NCI-H774 (cell line): ENCODE data around the gene KCNQ5.

Experiments
- DNase-seq: peaks from one replicate; lab custom pipeline; 2025; lab: John Stamatoyannopoulos, UW

The KCNQ5 gene

DNA sequence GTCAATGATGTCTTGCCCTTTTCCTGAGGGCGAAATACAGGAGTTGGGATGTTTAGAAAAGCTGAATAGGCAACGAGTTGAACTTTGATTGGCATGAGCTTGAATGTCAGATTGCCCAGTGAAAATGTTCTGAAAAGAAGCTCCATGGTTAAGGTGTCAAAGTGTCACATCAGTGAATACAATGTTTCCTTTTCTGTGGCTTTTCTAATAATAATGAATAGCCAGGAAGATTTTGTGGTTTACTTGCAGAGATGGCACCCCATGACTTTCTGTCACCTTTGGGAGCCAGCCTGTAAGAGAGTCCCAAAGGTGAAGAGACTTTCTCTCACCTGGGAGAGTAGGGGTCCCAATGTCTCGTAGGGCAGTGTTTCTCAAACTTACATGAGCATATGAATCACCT lies 119.2 kb downstream of the KCNQ5 start:
- no peak for DNase-seq

DNA sequence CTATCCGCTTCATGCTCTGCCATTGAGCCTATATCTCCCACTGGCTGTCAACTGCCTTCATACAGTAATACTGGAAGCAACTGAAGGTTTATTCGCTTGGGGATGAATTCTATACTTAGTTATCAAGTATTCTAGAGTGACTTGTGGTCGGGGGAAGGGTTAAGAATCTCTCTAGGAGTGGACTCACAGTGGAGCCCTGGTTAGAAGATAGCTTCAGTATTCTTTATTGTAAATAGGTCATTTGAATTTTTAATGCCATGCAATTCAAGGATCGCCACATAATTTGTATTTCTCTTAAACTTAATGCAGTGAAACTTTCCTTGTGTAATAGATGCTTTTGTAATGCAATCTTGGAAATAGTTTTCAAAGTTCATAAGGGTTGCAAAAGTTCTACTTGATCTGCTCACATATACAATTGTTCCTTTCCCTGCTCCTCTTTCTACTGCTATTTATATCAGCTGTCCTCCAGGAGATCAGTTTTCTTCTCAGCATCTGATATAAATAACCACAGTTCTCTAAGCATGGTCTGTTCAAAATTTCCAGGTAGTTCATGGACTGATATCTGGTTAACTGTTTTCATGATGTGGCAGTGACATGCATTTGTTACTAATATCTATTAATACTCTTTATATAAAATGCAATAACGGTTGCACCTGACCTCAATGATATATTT lies 120.3 kb downstream of the KCNQ5 start:
- DNase-seq = no peak

GRCh38 chr6:72746276-72746675 lies 124.4 kb downstream of the KCNQ5 start:
- DNase-seq = no peak

GRCh38 chr6:72748759-72749158 lies 126.9 kb downstream of the KCNQ5 start:
- no peak for DNase-seq

GRCh38 chr6:72755752-72756151 lies 133.9 kb downstream of the KCNQ5 start:
- no peak for DNase-seq

DNA sequence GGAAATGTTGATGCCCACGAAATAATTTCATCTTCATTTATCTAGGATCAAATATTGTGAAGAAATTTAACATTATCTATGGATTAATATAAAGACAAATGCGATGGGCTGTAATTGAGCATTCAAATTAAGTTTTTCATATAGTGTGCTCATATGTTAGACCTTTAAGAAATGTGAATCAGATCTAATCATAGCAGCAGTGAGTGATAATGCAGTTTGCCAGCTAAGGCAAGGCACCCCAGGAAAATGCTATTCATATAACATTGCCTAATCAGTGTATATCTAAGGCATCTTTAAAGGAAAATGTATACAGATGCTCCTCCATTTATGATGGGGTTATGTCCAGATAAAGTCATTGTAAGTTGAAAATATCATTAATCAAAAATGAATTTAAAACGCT lies 135.2 kb downstream of the KCNQ5 start:
- DNase-seq = no peak

DNA sequence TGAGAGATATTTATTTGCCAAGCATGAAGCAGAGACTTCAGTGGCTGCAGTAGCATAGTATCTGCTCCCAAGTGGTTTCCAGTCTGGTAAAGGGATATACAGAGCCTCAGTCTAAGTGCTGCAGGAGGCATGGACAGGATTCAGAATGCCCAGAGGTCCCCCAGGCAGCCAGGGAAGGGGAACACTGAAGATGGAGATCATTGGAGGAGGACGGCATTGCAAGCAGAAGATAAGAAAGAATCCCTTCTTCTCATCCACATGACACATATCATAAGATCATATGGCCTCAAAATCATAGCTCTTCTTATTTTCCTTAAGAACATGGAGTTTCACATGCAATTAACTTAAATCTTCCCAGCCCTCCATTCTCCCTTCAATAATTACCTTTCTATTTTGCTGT lies 136.1 kb downstream of the KCNQ5 start:
- no peak for DNase-seq

DNA sequence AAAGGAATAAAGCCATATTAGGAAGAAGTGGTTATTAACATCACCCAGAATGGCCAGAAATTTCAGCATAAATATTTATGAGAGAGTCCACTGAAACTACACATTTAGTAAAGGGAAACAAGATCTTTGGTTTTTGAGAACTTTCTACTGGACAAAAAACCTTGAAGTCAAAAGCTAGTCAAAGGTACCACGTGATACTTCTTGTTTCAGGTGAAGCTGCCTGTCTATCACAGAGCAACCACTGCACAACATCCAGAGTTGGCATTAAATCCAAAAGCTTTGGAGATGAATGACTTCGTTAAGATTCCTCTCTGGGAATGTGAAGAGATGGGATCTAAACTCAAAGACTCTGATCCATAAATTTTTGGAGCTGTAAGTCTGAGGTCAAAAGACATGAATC lies 137.0 kb downstream of the KCNQ5 start:
- DNase-seq = no peak

DNA sequence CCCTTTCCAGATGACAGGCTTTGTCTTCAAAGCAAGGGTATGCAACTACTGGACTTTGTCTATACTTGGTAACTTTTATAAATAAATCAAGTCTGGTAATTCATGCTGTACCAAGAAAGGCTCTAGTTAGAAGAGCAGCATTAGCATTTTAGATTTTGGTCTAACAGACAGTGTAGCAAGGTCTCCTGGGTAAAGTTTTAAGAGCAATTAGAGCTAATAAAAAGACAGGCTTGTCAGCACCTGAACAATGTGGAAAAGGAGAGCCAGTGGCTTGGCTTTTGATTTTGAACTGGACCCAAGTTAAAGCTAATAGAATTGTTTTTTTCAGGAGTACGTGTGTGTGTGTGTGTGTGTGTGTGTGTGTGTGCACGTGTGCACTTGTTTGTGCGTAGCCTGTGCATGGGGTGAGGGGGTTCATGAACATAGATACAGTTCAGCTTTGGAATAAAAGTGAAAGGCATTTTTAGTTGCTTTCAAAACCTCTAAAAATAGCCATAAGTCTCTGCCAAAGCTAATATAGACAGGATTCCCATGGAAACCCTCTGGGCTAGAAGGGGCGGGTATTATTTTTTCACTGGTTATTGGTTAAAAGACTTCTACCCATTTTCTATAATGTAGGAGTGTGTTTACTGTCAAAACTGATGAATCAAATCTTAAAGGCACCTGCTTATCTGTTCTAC lies 138.4 kb downstream of the KCNQ5 start:
- peak; percentile 14 for DNase-seq

DNA sequence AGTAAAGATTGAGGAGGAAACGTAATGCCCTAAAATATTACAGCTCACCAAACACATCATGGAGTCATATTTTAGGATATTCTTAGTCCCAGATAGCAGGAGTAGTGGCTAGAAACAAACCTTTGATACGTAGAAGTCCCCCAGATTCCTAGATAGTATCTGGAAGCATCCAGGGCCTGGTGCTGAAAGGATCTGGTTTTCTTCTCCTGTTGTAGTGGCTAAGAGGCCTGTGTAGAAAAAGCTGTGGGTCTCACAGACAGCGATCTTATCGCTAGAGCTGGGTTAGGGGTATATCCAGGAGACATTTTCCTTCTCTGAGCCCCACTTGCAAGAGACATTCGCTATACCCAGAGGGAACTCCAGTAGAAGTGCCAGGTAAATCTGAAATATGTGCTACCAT lies 139.9 kb downstream of the KCNQ5 start:
- DNase-seq = no peak

GRCh38 chr6:72769459-72770125 lies 147.7 kb downstream of the KCNQ5 start:
- DNase-seq = peak; percentile 13

DNA sequence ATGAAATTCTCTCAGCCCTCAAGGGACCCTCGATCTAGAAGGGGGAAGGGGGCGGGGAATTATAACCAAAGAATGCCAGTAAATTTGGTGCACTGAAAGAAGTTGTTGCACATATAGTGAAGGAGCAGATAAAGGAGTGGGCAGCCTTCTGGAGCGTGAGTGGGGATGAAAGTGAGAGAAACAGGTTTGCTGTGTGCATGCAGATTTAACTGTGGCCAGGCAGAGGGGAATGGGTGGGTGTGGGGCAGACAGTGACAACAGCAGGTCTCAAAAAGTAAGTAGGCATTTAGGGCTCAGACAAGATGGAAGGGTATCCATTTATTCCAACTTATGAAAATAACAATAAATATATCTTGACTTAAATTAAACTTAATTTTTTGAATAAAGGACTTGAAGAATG lies 149.1 kb downstream of the KCNQ5 start:
- DNase-seq = no peak

DNA sequence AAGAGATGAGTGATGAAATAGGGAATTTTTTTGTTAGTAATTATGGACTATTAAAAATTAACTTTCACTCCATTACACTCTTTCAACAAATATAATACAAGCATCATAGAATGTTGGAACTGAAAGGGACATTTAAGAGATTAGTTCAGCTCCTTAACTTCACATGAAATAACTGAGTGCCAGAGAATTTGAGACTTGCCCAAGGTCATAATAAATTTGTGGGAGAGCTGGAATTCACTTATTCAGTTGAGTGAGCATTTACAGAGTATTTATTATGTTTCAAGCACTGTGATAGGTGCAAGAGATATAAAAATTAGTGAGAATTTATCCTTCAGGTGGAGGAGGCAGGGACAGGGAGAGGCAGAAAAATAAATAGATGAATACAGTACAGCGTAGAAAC lies 154.6 kb downstream of the KCNQ5 start:
- DNase-seq = no peak

- DNase-seq = no peak
Observed at GRCh38 chr6:72781624-72782023, 159.8 kb downstream of the KCNQ5 start.

- DNase-seq = no peak
Observed at GRCh38 chr6:72783035-72783434, 161.2 kb downstream of the KCNQ5 start.

DNA sequence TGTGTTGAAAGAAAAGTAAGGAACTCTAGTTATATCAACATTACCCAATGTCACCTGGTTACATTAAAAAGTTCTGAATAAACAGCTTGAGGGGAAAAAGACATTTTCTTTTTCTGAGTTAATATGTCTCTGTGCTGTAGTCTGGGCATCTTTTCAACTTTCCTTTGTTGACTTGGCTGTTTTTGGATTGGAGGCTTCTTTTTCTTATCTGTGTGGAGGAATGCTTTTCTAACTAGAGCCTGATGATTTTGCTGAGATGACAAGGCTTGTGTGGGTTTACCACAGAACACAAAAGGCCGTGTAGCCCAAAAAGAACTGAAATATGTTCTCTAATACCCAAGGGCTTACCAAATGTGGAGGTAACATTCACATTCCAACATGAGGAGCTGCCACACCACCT lies 161.8 kb downstream of the KCNQ5 start:
- no peak for DNase-seq

- no peak for DNase-seq
Observed at GRCh38 chr6:72784071-72784470, 162.2 kb downstream of the KCNQ5 start.

GRCh38 chr6:72784581-72784980 lies 162.7 kb downstream of the KCNQ5 start:
- no peak for DNase-seq

DNA sequence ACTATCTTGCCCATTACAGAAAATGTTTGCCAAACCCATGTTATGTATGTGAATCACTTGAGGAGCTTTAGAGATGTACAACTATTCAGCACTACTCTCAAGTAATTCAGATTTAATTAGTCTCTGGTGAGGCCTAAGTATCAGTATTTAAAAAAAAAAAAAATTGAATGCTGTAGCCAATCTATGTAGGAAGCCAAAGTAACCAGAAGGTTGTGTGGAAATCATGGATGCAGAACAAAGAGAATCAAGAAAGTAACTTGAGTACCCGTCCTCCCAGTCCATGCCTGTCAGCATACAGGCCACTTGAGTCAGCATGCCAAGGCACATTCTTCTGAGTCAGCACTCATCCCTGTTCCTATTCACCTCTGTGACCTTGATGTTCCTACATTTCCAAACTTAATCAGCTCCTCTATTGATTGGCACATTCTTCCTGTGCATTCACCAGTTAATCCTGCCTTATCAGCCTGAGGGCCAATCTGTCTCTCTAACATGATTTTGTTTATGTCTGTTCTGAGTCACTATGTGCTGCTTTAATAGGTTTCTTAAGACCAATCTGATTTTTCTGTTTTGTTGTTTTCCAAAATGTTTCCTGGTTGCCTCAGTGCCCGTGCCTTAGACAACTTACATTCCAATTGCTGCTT lies 165.6 kb downstream of the KCNQ5 start:
- no peak for DNase-seq

DNA sequence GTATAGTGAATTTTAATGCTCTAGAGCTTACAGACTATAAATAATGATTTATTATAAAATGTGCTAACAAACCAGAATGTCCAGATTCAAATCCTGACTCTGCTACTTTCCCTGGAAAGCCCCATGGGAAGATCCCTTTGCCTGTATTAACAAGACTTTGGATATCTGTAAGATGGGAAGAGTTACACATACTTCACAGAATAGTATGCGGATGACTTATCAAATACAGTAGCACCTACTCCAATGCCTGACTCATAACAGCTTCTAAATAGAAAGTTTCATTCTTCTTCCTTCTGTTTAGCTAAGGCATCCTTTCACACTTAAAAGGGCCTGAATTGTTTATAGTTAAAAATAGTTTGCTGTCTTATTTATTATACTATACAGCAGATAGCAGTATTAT lies 166.3 kb downstream of the KCNQ5 start:
- DNase-seq = no peak

DNA sequence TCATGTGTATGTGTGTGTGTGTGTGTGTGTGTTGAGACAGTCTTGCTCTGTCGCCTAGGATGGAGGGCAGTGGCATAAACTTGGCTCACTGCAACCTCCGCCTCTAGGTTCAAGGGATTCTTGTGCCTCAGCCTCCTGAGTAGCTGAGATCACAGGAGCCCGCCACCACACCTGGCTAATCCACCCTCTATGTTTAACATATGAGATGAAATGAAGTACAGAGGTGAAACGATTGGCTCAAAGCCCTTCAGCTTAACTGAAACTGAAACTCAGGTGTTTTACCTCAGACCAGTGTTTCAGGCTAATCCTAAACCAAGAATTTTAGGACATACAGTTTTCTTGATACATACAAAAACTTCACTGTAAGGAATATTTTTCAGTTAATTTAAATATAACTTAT lies 167.3 kb downstream of the KCNQ5 start:
- DNase-seq = no peak

- DNase-seq = no peak
Observed at GRCh38 chr6:72792692-72793091, 170.8 kb downstream of the KCNQ5 start.
